ENCODE results near the gene REPS2.
A peak's percentile ranks its signal among the peaks of the same experiment; 100 is the strongest.

The REPS2 gene

DNA sequence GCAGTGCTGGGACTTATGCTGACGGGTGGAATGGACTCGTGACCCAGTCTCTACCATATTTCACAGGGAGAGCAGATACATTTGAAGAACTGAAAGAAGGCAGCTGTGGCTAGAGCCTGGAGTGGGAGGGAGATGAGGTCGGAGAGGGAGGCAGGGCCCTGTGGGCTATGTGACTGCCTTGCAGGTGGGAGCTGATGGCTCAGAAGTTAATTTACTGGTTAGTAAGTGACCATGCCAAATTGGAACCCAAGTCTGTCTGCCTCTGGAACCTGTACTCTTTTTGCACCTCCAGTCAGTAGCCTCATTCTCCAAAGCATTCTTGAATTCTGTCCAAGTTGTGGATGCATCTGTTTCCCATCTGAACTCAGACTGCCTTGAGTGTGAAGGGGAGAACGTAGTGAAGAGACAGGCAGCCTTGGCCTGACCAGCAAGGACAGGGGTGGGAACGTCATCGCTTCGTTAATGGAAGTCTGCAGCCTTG, 92.3 kb downstream of the REPS2 start:
- DNase-seq, result no peak

DNA sequence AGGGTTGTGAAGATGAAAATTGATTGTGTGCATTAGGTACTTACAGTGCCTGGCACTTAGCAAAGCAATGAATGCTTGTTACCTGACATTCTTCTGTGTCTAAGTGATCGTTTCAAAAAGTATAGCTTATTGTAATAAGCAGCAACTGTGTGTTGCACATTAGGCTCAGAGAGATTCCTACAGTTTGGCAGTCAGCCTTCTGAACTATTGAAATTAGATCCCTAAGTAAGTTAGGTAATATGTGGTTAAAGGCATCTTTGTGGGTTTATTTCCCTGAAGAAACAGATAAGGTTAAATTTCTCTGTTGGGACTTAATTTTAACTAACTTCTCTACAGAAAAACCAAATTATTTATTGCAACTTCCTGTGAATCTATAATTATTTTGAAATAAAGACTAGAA, 93.4 kb downstream of the REPS2 start:
- DNase-seq, result no peak

DNA sequence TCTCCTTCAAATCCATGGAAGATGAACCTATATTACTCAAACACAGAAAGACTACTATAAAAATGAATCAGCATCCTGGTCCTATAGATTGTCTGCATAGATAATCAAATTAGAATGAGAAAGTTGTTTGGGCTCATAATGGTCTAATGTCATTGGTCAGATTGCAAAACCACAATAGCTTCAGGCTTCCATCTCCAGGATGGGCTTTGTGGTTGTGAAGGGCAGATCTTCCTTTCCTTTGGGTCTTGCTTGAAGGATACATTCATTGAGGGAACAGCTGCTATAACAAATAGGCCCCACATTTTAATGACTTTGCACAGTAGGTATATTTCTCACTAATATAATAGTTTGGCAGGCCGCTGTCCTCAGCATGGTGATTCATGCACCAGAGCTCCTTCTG, 94.3 kb downstream of the REPS2 start:
- no peak for DNase-seq

DNA sequence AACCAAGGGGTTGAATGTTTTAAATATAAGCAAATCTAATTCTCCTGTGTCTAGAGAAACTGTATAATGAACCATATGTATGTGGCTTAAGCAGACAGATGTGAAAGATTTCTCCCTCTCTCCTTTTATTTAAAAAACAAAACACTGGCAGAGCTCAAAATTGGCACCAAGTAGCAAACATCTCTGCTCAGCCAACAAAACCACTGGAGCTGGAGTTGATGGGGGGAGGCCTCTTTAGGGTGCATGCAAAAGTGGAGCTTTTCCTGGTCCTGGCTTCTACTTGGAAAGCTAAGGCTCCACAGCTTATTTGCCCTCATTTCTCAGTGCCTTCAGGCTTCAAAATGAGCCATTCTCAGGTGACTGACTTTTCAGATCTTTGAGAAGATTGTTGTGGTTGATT, 95.6 kb downstream of the REPS2 start:
- DNase-seq, result no peak

DNA sequence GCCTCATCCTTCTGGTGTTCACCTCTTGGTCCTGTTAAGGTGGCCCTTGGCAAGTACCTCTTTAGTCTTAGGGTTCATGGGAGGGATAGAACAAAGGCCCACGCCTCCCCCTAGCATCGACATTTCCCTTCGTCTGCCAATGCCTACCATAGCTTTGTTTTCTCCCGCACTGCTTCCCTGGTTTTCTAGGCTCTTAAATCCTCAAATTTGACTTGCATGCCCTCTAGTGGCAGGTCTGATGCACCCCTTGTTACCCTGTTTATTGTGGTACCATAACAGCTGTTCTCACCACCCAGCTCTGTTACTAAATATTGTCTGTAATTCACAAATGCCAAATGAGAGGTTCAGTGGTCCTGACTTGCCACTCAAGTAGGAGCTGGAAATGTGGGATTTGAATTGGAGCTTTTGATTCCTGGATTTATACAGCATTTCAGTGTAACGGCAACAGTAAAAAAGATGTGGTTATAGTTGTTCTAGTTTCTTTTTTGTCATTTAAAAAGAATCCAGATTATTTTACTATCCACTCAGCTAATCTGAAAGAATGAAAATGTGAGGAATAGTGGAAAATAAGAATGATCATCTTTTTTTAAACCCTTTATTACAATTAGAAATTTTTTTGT, 100.1 kb downstream of the REPS2 start:
- peak; percentile 17 for DNase-seq

DNA sequence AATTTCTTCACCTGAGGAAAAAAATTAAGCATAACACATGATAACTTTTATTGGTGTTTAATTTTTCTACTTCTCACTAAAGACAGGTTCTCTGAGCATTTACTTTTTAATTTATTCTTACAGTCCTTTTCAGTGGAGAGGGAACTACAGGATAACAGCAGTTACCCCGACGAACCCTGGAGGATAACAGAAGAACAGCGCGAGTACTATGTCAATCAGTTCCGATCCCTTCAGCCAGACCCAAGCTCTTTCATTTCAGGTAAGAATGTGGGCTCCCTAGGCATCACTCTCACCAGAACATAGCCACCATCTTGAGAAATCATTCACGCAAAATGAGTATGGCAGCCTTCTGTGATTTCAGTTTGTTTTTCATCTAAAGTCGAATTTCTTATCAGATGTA, 100.8 kb downstream of the REPS2 start:
- no peak for DNase-seq

DNA sequence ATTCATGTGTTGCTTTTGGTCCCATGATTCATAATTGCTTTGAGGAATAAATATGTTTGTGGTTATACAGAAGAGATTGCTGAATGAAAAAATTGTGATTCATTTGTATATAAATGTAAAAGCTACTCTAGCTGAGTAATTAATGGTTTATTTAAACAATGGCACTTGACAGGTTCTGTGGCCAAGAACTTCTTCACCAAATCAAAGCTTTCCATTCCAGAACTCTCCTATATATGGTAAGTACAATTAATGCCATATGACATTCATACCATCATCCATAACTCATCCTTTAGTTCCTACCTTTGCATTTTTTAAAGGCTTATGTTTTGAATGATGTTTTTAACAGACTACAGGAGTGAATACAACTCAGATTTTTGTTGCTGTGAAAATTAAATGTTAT, 105.8 kb downstream of the REPS2 start:
- no peak for DNase-seq

DNA sequence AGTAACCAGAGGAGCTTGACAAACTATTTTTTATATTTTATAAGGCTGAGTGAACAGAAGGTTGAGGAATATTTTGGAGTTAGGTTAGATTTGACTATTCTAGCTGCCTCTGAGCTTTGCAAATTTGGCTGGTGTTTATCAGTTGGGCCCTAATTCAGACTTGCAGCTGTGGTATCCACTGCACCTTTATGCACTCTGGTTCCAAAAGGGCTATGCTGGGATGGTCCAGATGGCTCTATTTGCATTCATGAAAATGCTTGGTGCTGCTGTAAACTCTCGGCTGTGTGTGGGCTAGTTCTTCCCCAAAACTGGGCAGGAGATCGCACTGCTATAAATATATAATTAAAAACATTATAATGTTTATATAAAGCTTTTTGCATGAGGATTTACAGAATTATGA, 106.3 kb downstream of the REPS2 start:
- DNase-seq, result no peak

DNA sequence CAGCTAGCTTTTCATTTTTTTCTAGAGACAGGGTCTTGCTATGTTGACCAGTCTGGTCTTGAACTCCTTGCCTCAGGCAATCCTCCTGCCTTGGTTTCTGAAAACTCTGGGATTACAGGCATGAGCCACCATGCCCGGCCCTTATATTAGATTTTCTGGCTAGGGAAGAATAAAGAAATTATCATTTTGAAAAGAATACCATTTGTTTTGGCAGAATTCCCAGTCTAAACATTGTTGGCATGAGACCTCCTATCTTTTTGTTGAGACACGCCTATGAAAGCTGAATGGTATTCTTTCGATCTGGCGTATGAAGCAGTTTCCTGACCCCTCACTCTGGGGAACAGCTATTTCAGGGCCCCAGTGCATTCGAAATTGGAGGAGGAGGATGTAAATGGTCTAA, 107.0 kb downstream of the REPS2 start:
- no peak for DNase-seq

DNA sequence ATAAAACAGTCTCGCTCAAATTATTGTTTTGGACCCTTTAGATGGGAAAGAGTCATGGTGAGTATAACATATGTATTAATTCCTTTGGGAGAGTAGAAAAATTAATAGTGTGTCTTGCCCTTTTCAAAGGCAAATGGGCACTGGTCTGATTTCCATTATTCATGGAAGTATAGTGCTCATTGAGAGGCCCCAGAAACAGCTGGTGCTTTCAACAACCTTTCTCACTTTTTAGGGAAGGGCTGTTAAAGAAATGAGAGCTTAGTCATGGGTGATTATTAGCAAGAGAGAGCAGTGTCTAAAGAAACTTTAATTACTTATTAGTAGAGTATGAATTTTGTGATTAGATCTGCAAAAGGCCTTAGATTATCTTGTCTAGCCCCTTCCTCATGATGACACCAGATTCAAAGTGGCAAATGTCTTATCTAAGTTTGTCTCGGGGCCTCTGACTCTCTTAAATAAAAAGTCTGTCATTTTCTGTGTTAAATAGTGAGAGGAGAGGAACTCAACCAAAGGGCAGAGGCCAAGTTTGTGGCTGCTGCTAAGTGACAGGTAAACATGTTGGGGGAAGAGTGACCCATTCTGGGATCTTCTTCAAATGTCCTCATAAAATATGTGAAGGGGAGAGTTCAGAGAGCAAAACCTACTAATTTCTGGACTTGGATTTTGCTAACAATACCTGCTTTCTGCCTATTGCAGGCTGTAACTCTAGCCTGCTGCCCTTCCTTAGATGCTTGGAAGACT, 110.6 kb downstream of the REPS2 start:
- DNase-seq, result no peak

DNA sequence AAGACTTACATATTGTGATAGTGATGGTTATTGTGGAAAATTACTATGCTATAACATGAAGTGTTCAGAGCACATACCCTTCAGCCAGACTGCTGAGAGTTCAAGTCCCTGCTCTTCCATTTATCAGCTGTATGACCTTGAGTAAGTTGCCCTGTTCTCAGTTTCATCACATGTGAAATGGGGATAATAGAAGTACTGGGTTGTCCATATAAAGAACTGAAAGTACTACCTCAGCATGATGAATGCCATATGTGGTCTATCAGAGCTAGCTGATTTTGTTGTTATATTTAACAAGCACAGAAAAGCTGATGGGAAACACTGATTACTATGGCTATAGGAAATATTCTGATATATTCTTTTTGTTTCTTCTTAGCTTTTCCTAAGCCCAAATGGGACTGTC, 115.6 kb downstream of the REPS2 start:
- DNase-seq, result no peak

DNA sequence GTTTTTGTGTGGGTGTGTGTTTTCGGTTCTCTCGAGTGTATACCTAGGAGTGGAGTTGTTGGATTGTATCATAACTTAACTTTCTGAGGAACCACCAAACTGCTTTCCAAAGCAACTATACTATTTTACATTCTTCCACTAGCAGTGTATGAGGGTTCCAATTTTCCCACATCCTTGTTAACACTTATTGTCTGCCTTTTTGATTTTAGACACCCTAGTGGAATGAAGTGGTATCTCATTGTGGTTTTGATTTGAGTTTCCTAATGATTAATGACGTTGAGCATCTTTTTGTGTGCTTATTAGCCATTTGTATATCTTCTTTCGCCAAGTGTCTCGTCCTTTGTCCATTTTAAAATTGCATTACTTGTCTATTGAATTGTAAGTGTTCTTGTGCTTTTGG, 118.6 kb downstream of the REPS2 start:
- DNase-seq, result no peak

DNA sequence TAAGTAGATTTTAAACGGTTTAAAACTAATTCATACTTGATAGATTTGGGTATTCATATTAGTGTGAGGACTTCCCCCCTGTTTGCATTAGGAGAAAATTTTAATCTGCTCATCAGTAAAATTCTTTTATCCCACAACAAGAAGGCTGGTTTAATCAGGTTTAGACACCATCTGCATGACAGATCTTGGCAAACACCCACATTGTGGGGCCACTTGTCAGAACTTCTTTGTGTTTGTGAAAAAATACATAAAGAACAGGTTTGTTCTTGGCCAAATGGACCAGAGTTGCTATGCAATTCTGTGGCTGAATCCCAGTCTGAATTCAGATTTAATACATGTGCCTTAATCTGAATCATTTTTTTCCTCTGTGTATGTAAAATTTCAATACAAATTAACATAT, 121.1 kb downstream of the REPS2 start:
- no peak for DNase-seq

DNA sequence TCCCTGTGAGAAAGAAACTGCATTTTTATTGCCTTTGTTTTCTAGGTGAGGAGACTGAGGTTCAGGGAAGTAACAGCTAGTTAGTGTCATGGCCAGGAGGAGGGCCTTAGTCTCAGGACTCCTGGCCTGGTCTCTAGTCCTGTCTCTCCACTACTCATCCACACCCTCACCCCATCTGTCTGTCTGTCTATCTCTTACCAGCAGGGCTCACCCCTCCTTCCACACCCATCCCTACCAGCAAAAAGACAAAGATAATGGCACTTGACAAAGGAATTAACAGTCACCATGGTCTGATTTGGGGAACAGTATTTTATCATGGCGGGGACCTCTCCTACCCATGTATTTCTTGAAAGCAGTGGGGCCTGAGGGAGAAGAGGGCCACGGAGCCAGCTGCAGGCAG, 125.8 kb downstream of the REPS2 start:
- no peak for DNase-seq

DNA sequence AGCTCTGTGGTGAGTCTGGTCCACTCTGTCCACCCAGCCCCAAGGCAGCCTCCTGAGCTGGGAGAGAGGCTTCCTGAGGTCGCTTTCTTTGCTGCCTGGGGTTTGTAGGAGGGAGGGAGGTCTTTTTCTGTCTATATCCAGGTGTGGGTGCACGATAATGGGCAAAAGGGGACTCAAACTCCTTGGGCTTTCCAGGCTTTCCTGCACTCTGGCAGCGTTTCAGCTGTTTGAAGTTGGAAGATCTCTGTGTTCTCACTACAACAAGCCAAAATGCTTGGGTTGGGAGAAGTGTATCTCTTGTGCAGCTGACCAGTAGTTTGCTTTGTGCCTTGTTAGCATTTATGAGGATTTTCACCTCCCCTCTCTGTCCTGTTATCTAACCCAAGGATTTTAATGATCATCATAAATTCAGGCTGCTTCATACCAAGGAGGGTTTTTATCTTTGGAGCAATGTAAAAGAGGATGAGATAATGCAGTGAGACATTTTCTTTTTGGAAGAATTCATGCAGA, 126.3 kb downstream of the REPS2 start:
- DNase-seq, result no peak

DNA sequence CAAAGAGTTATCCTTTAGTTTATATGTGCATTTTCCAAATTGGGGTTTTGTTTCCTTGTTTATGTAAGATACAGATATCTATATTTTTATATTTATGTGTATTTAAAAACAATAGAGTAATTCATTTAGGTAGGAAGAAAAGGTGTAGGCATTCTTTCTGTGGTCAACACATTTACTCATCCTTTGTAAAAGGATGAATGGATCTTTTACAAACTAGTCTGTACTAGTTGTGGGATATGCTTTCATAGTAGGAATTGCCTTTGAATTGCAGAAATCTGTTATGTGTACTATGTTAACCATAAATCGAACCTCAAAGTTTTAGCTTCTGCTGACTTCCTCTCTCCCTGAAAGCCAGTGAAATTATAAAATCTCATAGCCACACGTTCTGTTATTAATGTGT, 128.5 kb downstream of the REPS2 start:
- DNase-seq, result no peak

DNA sequence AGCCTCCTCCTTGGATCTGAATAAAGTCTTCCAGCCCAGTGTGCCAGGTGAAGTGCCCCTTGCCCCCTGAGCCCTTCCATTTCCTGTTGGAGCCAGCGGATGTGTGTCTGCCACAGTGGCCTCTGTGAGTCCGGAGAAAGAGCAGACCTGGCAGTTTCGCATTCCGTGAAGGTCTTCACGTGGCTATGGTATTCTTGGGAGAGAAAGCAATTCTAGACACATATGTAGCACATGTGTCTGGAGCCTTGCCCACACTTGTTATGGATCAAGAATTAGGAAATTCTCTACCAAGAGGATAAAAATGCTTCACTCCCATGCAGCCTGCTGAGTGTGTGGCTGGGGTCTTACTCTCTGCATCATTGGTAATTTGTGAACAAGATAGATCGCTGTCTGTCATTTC, 130.9 kb downstream of the REPS2 start:
- no peak for DNase-seq

DNA sequence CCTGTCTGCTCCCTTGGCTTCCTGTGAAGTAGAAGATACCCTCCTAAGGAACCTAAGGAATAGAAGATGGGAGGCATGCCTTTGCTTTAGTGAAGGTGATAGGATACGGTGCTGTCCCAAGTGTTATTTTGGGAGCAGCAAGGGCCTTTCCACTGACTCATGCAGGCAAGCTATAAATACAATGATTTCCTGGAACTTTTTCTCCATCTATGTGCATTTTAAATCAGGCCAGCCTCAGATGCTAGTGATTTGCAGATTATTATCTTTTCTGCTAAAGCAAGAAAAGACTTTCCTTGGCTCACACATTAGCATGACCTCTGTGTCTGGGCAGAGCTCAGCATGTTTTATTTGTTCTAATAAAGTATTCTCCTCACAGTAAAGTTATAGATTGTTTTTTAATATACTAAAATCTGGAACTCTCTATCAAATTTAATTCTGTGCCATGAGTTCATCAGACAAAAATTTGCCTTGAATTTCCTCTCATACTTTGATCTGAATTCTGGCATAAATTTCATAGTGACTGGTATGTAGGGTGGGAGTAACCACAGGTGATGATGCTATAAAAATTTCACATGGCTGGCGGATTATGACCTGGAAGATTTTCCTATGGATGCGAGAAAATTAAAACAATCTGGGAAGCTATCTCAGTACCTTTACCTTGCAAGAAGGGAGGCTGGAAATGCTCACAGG, 131.7 kb downstream of the REPS2 start:
- no peak for DNase-seq

DNA sequence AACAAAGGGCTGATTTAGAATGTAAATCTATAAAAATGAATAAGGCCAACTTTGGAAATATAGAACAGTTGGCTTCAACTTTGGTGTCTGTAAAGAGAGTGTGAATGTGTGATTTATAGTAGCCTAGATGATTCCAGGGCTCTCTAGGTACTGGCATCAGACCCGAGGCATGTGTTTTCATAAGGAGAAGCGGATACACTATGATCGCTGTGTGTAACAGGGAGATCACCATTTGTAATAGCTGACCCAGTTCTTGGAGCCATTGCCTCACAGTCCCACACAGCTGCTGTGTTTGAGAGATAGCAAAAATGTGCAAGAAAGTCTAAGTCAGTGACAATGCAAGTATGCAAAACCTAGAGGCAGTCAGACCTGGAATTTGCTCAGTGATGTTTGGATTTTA, 135.1 kb downstream of the REPS2 start:
- no peak for DNase-seq

DNA sequence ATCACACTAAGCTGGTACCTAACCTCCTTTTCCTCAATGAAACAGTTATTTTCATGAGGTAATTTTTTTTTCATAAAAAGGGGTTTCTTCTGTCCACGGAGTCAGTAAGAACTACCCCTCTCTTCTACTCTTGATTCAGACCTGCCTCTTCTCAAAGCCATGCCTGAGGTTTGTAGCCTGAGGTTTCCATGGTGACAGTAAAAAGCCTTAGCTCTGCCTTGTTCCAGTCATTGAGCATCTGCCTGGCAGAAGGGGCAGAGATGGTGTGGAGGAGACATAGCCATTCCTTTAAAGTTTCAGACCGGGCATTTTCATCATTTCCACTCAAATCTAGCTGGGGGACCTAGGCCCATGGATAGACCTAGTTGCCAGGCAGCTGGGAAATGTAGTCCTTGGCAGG, 135.5 kb downstream of the REPS2 start:
- no peak for DNase-seq

DNA sequence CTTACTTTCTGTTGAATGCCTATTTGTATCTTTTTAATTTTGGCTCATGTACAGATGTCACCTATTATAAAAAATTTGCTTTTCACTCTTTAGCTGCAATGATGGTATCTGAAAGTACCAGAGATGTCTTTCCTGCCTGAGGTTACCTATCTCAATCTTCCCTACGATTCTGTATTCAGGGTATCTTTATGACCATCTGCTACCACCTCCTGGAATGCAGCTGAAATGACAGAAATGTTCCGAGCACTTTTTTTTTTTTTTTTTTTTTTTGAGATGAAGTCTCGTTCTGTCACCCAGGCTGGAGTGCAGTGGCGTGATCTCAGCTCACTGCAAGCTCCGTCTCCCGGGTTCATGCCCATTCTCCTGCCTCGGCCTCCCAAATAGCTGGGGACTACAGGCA, 136.4 kb downstream of the REPS2 start:
- no peak for DNase-seq

DNA sequence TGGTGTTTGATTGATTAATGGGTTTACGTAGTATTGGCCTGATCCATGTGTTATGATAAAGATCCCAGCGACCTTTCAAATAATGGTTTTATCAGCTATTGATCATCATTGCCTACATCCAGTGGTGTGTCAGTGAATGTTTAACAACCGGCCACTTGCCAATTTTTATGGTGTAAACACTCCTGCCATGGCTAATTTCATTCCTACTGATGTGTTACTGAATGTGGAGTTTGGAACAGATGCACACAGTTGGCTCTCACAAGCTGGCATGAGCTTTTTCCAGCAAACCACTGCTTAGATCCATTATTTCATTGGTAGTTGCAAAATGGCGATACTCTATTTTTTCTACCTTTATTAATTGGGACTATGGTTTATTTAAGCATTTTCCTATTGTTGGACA, 139.9 kb downstream of the REPS2 start:
- no peak for DNase-seq

DNA sequence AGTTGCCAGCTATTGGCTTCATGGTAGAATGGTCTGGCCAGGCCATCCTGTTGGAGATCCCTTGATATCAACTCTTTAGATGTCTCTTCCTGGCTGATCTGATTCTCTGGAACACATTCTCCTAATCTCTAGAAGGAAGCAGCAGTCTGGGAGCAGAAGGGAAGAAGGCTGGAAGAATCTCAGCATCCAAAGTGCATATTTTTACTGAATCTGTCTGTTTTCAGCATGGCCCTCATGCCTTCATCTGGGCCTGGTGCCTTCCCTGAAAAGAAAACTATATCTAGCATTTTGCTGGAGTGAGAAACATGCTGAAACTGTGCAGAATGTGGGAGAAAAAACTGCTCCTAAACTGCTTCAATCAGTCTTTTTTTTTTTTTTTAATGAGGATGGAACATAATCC, 148.7 kb downstream of the REPS2 start:
- DNase-seq, result no peak

Data from activated T-cell treated with anti-CD3 and anti-CD28 coated beads, Interleukin-2, amount 50 U/mL, for 1 hour (primary cell).